Measurements from ENCODE around the gene ANO10.

The ANO10 gene

GRCh38 chr3:43390255-43390588 lies 231.6 kb downstream of the ANO10 start:
- Histone ChIP-seq H3K9ac (peak overlapping the region; percentile 44 to 70 (median 62); a peak in 19 of 22 replicates), H3K27ac (peak overlapping the region; percentile 70 to 92 (median 87)), H3K4me3 (peak overlapping the region in 6 of 10 experiments; percentile 5 to 39 (median 32); a peak in 6 of 20 replicates), H3K36me3 (no peaks in the 10 kb centered on the region), H3K9me3 (replicated peaks in 1 of 11) (peaks cover 0 to 20% (median 5%) of the 10 kb centered on the region in 11 experiments; a peak in 10 of 22 replicates), H3K4me1 (peaks cover 22 to 40% (median 32%) of the 10 kb centered on the region in 10 experiments), H3K4me2 (peak overlapping the region; percentile 67 to 88 (median 82)), H4K20me1 (no peaks in the 10 kb centered on the region), H3K27me3 (no peaks in the 10 kb centered on the region)
- TF ChIP-seq Cebpa-rat (IDR thresholded peaks at IDR 0.05), result no peak

- Histone ChIP-seq H3K4me1 (peaks cover 22 to 40% (median 32%) of the 10 kb centered on the region in 10 experiments), H3K27me3 (no peaks in the 10 kb centered on the region), H4K20me1 (no peaks in the 10 kb centered on the region), H3K27ac (peak overlapping the region; percentile 70 to 92 (median 87)), H3K4me2 (peak overlapping the region; percentile 67 to 88 (median 82)), H3K9me3 (replicated peaks in 1 of 11) (peaks cover 0 to 20% (median 7%) of the 10 kb centered on the region in 11 experiments; a peak in 10 of 22 replicates), H3K4me3 (peak overlapping the region in 8 of 10 experiments; percentile 5 to 39 (median 25); a peak in 8 of 20 replicates), H3K9ac (peak overlapping the region; percentile 44 to 70 (median 62); a peak in 20 of 22 replicates), H3K36me3 (no peaks in the 10 kb centered on the region)
- peak in 1 of 11 experiments; percentile 40; a peak in 1 of 22 replicates for TF ChIP-seq Cebpa-rat (IDR thresholded peaks at IDR 0.05)
Observed at GRCh38 chr3:43389388-43390254, 232.2 kb downstream of the ANO10 start.

- H3K4me2 ChIP-seq, result peak overlapping the region; percentile 67 to 88 (median 82)
- H3K27ac ChIP-seq, result peak overlapping the region; percentile 61 to 92 (median 87); a peak in 21 of 22 replicates
- no peak for TF ChIP-seq Cebpa-rat (IDR thresholded peaks at IDR 0.05)
Observed at GRCh38 chr3:43388915-43389314, 232.9 kb downstream of the ANO10 start.

GRCh38 chr3:43388175-43388574 lies 233.6 kb downstream of the ANO10 start:
- Histone ChIP-seq H3K9me3 (replicated peaks in 1 of 11) (peaks cover 0 to 20% (median 9%) of the 10 kb centered on the region in 11 experiments; a peak in 12 of 22 replicates), H3K27me3 (no peaks in the 10 kb centered on the region), H3K4me3 (no peak overlapping the region), H3K27ac (peak overlapping the region in 4 of 11 experiments; percentile 10 to 91 (median 86); a peak in 5 of 22 replicates), H3K36me3 (no peaks in the 10 kb centered on the region), H3K4me1 (peaks cover 22 to 36% (median 30%) of the 10 kb centered on the region in 10 experiments), H4K20me1 (no peaks in the 10 kb centered on the region), H3K9ac (no peak overlapping the region), H3K4me2 (peak overlapping the region in 9 of 11 experiments; percentile 2 to 84 (median 67); a peak in 9 of 22 replicates)
- no peak for TF ChIP-seq Cebpa-rat (IDR thresholded peaks at IDR 0.05)

More at GRCh38 chr3:43388915-43389314, 232.9 kb downstream of the ANO10 start:
- Histone ChIP-seq H4K20me1 (no peaks in the 10 kb centered on the region), H3K9me3 (replicated peaks in 1 of 11) (peaks cover 0 to 20% (median 8%) of the 10 kb centered on the region in 11 experiments; a peak in 11 of 22 replicates), H3K27me3 (no peaks in the 10 kb centered on the region), H3K9ac (peak overlapping the region in 8 of 11 experiments; percentile 10 to 69 (median 52); a peak in 12 of 22 replicates), H3K4me3 (peak overlapping the region in 3 of 10 experiments; percentile 12 to 19 (median 18); a peak in 4 of 20 replicates), H3K36me3 (no peaks in the 10 kb centered on the region), H3K4me1 (peaks cover 22 to 36% (median 32%) of the 10 kb centered on the region in 10 experiments)

- Histone ChIP-seq H3K9me3 (replicated peaks in 1 of 11) (peaks cover 10 to 22% (median 15%) of the 10 kb centered on the region in 11 experiments; a peak in 20 of 22 replicates), H3K4me3 (no peak overlapping the region), H3K4me2 (no peak overlapping the region), H3K36me3 (no peaks in the 10 kb centered on the region), H4K20me1 (no peaks in the 10 kb centered on the region), H3K27ac (no peak overlapping the region), H3K27me3 (no peaks in the 10 kb centered on the region), H3K9ac (no peak overlapping the region), H3K4me1 (no peaks in the 10 kb centered on the region)
- TF ChIP-seq Cebpa-rat (IDR thresholded peaks at IDR 0.05), result no peak
Observed at GRCh38 chr3:43379343-43379742, 242.5 kb downstream of the ANO10 start.

GRCh38 chr3:43378066-43378935 lies 243.5 kb downstream of the ANO10 start:
- H3K36me3 ChIP-seq, result no peaks in the 10 kb centered on the region
- no peaks in the 10 kb centered on the region for H3K27me3 ChIP-seq
- H3K9ac ChIP-seq, result no peak overlapping the region
- no peak overlapping the region for H3K27ac ChIP-seq
- TF ChIP-seq Cebpa-rat (IDR thresholded peaks at IDR 0.05), result no peak
- H3K4me2 ChIP-seq, result no peak overlapping the region
- H4K20me1 ChIP-seq, result no peaks in the 10 kb centered on the region
- H3K4me1 ChIP-seq, result no peaks in the 10 kb centered on the region
- H3K9me3 ChIP-seq (replicated peaks in 1 of 11), result peaks cover 9 to 20% (median 14%) of the 10 kb centered on the region in 11 experiments; a peak in 20 of 22 replicates
- no peak overlapping the region for H3K4me3 ChIP-seq

GRCh38 chr3:43373560-43373928 lies 248.3 kb downstream of the ANO10 start:
- Histone ChIP-seq H3K9ac (no peak overlapping the region), H3K27ac (no peak overlapping the region), H3K4me2 (no peak overlapping the region), H3K36me3 (no peaks in the 10 kb centered on the region), H3K9me3 (replicated peaks in 1 of 11) (no peaks in the 10 kb centered on the region), H3K4me3 (no peak overlapping the region), H3K27me3 (no peaks in the 10 kb centered on the region), H4K20me1 (no peaks in the 10 kb centered on the region), H3K4me1 (peaks cover 0 to 18% (median 4%) of the 10 kb centered on the region in 10 experiments; a peak in 9 of 20 replicates)
- TF ChIP-seq Cebpa-rat (IDR thresholded peaks at IDR 0.05), result no peak

- H3K27me3 ChIP-seq, result no peaks in the 10 kb centered on the region
- no peaks in the 10 kb centered on the region for H4K20me1 ChIP-seq
- H3K4me3 ChIP-seq, result no peak overlapping the region
- H3K4me2 ChIP-seq, result no peak overlapping the region
- H3K27ac ChIP-seq, result no peak overlapping the region
- H3K4me1 ChIP-seq, result peaks cover 0 to 18% (median 4%) of the 10 kb centered on the region in 10 experiments; a peak in 9 of 20 replicates
- H3K36me3 ChIP-seq, result no peaks in the 10 kb centered on the region
- no peaks in the 10 kb centered on the region for H3K9me3 ChIP-seq (replicated peaks in 1 of 11)
- no peak overlapping the region for H3K9ac ChIP-seq
- no peak for TF ChIP-seq Cebpa-rat (IDR thresholded peaks at IDR 0.05)
Observed at GRCh38 chr3:43372809-43373559, 248.8 kb downstream of the ANO10 start.

All from BLaER1 treated with 17β-estradiol and CSF1 and Interleukin-3, amounts not matched to agents 10 nM and 100 nM (cell line).